Activated T-helper 17 cell treated with anti-CD3 and anti-CD28 coated beads, Interleukin-2, amount 50 U/mL, for 72 hours (primary cell): ENCODE data around the gene STAT3. TPM values are rescaled to one million over a fixed set of nuclear protein-coding genes. Genes with fewer than 3 reads are reported as not detected.
A peak's percentile ranks its signal among the peaks of the same experiment; 100 is the strongest.
"Not testable (repeated sequence)": the region's sequence is repeated elsewhere in the genome, so short reads cannot be mapped to it uniquely, and the experiment has no call there.

Experiments
- ATAC-seq: fragments of 150-1000 bp; cut with Tn5 transposase; replicated peaks from 2 replicates; pipeline ENCODE4 v1.10.0; 2021; ENCODE audit warnings: mild to moderate bottlenecking, moderate library complexity
- H3K27ac Mint-ChIP-seq: one replicate; pipeline ENCODE4 v1.8.0; 2022; ENCODE audit warnings: mixed read lengths
- H3K27me3 Mint-ChIP-seq: one replicate; pipeline ENCODE4 v1.8.0; 2022; ENCODE audit warnings: mixed read lengths
- H3K36me3 Mint-ChIP-seq: one replicate; pipeline ENCODE4 v1.8.0; 2022; ENCODE audit warnings: low read depth, mild to moderate bottlenecking, mixed read lengths
- H3K4me1 Mint-ChIP-seq: one replicate; pipeline ENCODE4 v1.8.0; 2022; ENCODE audit warnings: mixed read lengths
- H3K4me3 Mint-ChIP-seq: one replicate; pipeline ENCODE4 v1.8.0; 2022; ENCODE audit warnings: mild to moderate bottlenecking, mixed read lengths
- H3K9me3 Mint-ChIP-seq: one replicate; pipeline ENCODE4 v1.8.0; 2022; ENCODE audit warnings: mixed read lengths
- total RNA-seq, 2 donors: library from RNA; stranded (reverse); gene quantifications; one replicate each; pipeline ENCODE4 v1.2.3, GENCODE V29; 2022

The STAT3 gene
- total RNA-seq = 100 to 1,000 TPM; 179 to 429 TPM

DNA sequence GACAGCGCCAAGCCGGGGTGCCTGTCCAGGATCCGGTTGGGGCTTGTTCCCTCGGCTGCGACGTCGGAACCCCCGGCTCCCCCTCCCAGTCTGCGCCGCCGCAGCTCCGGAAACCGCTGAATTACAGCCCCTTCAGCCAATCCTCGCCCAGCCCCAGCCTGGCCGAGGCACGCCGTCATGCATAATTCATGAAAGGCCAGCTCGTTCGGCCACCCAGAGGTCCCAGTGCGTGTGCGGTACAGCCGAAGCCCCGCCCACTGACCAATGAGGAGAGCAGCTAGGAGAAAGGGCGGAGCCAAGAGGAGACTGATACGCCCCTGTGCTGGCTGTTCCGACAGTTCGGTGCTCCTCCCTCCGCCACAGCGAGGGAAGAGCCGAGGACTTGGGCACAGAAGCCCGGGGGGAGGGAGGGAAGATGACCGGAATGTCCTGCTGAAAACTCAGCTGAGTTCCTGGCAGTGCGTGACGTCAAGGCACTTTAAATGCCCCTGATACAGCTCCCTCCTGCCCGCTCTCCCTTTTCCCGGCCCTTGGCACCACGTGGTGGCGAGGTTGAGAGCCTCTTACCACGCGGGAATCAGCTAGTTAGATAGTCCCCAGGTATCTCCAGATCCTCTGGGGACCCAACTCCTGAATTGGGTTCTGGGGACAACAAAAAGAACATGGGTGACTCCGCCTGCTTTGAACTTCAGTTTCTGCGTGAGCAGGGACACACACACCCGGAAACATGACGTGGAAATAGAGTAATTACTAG lies at the start of gene STAT3:
Gene STAT3 (minus strand): TSS at position 62 of the 754 bp plus-strand sequence. CDS start 39,926 bp downstream, outside the sequence.
- Mint-ChIP-seq H3K4me3 (peak within 1 kb of the TSS; percentile 93), H3K27ac (peak within 1 kb of the TSS; percentile 100), H3K9me3 (no peaks in the 10 kb centered on the region), H3K4me1 (peaks cover 44% of the 10 kb centered on the region), H3K36me3 (peaks cover 55% of the 10 kb centered on the region), H3K27me3 (no peaks in the 10 kb centered on the region)
- ATAC-seq = peak; percentile 86

DNA sequence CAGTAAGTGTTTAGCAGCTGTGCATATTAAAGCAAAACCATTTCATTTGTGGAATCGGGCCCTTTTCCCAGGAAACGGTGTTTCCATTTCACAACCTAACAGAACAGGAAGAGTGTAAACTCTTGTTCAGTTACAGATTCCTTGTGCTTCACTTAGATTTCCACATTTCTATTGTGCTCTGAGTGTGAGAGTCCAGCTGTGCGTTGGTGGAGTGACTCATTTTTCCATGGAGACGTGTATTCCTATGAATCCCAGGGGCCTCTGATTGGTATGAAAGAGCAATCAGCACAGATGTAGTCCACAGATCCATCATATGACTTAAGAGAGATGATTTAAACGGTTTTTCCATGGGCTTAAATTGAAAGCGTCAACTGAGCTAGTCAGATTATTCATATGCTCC lies 48.1 kb upstream of the STAT3 start:
- Mint-ChIP-seq H3K27ac (no peak overlapping the region), H3K9me3 (no peaks in the 10 kb centered on the region), H3K4me3 (no peak overlapping the region), H3K27me3 (no peaks in the 10 kb centered on the region), H3K36me3 (no peaks in the 10 kb centered on the region), H3K4me1 (no peaks in the 10 kb centered on the region)
- no peak for ATAC-seq

DNA sequence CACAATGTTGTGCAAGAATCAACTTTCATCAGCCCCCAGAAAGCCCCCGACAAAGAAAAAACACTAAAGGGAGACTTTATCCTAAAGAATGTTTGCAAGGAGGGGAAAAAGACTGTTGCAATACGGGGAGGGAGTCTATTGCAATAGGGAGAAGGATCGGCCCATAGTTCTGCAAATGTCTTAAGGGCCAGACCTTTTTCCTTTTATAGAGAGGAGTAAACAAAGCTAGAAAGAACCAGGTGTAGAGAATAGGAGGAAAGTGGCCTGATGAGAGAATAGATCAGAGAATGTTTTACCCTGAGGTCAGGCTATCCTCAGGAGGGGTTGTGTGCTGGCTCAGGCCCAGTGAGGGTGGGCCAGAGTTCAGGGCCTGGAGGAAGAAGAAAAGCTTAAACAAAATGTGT lies 43.5 kb upstream of the STAT3 start:
- peaks cover 8% of the 10 kb centered on the region for H3K27me3 Mint-ChIP-seq
- no peak for ATAC-seq
- no peaks in the 10 kb centered on the region for H3K4me1 Mint-ChIP-seq
- no peaks in the 10 kb centered on the region for H3K36me3 Mint-ChIP-seq
- H3K27ac Mint-ChIP-seq = no peak overlapping the region
- H3K9me3 Mint-ChIP-seq = no peaks in the 10 kb centered on the region
- no peak overlapping the region for H3K4me3 Mint-ChIP-seq

DNA sequence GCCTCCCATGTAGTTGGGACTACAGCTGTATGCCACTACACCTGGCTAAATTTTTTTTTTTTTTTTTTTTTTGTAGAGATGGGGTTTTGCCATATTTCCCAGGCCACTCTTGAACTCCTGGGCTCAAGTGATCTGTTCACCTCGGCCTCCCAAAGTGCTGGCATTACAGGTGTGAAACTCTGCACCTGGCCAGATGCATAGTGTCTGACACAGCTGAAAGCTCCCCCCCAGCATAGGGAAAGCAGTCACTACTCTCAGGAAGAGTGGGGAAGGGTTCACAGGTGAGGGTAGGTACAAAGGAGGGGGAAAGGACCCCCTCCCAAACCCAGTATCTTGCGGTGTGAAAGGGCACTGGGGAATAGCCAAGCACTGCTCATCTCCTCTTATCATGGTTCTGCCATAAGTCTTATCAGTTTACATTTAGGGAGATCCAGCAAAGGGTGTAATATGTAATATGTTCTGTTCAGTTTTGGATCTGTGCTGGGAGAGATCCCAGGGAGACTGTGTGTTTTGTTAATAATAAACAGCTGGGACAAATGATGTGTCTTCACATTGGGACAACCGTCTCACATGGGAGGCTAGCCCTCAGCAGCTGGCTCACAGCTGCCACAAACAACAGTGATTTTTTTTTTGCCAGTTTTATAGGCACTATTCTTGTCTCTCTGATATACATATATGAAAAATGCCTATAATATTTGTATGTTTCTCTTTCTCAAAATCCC lies 41.6 kb upstream of the STAT3 start:
- Mint-ChIP-seq H3K4me3 (no peak overlapping the region), H3K36me3 (no peaks in the 10 kb centered on the region), H3K9me3 (no peaks in the 10 kb centered on the region), H3K27me3 (peaks cover 8% of the 10 kb centered on the region), H3K27ac (no peak overlapping the region), H3K4me1 (no peaks in the 10 kb centered on the region)
- ATAC-seq = no peak

DNA sequence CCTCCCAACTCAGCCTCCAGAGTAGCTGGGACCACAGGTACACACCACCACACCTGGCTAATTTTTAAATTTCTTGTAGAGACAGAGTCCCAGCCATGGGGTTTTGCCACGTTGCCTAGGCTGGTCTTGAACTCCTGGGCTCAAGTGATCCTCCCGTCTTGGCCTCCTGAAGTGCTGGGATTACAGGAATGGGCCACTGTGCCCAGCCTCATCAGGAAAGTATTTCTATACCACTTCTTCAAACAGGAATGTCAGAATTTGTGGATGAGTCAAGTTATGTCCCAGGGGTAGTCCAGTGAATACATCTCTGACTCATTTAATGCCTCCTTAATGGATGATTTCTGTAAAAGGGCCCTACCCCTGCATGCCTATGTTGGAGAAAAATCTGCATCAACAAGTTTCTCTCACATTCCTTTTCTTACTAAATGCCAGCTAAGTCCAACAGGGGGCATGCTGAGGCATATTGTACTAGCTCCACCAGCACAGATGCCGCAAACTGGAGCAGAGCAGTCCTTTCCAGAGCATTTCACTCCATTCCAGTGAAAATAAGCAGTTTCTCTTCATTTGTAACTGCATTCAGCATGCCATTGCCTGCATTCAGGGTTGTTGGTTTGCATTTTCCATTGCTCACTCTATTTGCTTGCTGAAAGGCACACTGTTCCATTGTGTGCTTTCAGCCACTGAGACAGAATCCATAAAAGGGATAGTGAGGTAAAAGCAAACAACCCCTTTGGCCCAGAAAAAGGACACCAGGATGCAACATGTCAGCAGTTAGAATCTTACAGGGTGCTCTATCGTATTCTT lies 40.1 kb upstream of the STAT3 start:
- no peaks in the 10 kb centered on the region for H3K36me3 Mint-ChIP-seq
- no peaks in the 10 kb centered on the region for H3K9me3 Mint-ChIP-seq
- peak; percentile 66 for ATAC-seq
- H3K27me3 Mint-ChIP-seq = peaks cover 8% of the 10 kb centered on the region
- no peak overlapping the region for H3K4me3 Mint-ChIP-seq
- H3K4me1 Mint-ChIP-seq = no peaks in the 10 kb centered on the region
- no peak overlapping the region for H3K27ac Mint-ChIP-seq

DNA sequence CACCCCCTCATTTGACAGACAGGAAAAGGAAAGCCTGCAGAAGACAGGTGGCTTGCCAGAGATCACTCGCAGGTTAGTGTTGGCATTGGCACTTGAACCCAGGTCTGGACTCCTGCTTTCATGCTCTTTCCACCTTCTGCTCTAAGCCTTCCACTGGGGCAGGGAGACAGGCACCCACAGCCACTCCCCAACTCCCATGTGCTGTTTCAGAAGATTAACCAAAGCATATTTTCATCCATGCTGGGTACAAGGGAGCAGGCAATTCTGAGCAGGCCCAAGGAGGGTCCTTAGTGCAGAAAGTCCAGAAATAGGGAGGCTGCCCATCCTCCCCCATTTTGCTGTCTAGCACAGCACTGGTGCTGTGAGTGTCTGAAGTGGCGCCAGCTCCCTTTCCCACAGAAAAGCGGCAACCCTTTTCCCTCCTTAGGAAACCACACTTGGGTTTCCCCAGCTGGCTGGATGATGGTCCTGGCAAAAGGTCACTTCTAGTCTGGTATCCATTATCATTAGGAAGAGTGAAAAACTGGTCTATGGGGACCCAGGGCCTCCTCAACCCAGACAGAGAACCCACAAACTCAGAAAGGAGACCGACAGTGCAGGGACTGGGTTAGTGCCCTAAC lies 36.9 kb upstream of the STAT3 start:
- peaks cover 7% of the 10 kb centered on the region for H3K4me1 Mint-ChIP-seq
- H3K27me3 Mint-ChIP-seq = peaks cover 12% of the 10 kb centered on the region
- H3K27ac Mint-ChIP-seq = no peak overlapping the region
- ATAC-seq = no peak
- no peaks in the 10 kb centered on the region for H3K9me3 Mint-ChIP-seq
- H3K4me3 Mint-ChIP-seq = no peak overlapping the region
- H3K36me3 Mint-ChIP-seq = no peaks in the 10 kb centered on the region

DNA sequence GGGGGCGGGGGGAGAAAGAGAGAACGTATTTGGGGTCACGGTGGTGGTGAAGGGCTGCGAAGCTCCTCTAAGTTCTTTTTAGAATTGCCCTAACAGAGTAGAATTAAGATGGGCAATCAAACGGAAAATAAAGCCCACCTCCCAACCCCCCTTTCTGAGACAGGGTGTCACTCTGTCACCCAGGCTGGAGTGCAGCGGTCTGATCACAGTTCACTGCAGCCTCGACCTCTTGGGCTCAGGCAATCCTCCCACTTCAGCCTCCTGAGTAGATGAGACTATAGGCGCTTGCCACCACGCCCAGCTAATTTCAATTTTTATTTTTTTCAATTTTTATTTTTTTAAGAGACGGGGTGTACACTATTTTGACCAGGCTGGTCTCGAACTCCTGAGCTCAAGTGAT lies 35.5 kb upstream of the STAT3 start:
- peaks cover 12% of the 10 kb centered on the region for H3K27me3 Mint-ChIP-seq
- H3K4me3 Mint-ChIP-seq = peak overlapping the region; percentile 88
- H3K4me1 Mint-ChIP-seq = peaks cover 14% of the 10 kb centered on the region
- H3K9me3 Mint-ChIP-seq = no peaks in the 10 kb centered on the region
- no peak overlapping the region for H3K27ac Mint-ChIP-seq
- H3K36me3 Mint-ChIP-seq = no peaks in the 10 kb centered on the region
- no peak for ATAC-seq

DNA sequence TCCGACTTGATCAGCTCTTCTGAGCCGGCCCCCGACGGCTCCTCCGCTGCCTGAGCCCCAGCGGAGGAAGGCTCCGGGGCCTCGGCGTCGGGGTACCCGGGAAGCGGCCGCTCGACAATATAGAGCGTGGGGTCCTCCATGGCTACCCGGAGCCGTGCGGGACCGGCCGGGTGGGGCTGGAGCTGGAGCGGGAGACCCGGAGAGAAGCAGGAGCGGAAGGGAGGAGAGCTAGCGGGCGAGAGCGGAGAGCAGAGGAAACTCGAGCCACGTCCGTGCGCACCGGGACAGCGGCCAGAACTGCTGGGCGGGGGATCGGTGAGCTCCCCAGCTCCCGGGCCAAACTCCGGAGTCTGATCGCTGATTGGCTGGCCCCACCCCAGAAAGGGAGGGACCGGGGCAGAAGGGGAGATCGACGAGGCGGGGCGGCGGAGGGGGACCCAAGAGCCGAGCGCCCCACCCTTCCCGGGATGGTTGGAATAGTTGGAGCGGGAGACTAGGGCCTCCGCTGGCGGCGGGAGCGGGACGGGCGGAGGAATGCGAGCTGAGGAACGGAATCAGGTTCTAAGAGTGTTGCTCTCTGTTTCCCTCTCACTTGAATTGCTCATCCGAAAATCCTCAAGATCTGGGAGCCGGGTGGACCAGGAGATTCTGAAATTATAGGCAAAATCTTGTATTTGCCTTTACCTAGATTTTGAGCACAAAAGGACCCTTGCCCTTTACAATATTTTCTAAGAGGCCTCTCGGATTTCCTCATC lies 34.9 kb upstream of the STAT3 start, which contains the start of gene CAVIN1:
Gene CAVIN1 (minus strand): TSS at position 299 of the 755 bp plus-strand sequence. CDS start 159 bp downstream, at position 140.
- Mint-ChIP-seq H3K4me3 (peak within 1 kb of the TSS; percentile 88), H3K27ac (no peak within 1 kb of the TSS), H3K27me3 (peaks cover 7% of the 10 kb centered on the region), H3K4me1 (peaks cover 14% of the 10 kb centered on the region), H3K36me3 (no peaks in the 10 kb centered on the region), H3K9me3 (no peaks in the 10 kb centered on the region)
- ATAC-seq = peak; percentile 61

DNA sequence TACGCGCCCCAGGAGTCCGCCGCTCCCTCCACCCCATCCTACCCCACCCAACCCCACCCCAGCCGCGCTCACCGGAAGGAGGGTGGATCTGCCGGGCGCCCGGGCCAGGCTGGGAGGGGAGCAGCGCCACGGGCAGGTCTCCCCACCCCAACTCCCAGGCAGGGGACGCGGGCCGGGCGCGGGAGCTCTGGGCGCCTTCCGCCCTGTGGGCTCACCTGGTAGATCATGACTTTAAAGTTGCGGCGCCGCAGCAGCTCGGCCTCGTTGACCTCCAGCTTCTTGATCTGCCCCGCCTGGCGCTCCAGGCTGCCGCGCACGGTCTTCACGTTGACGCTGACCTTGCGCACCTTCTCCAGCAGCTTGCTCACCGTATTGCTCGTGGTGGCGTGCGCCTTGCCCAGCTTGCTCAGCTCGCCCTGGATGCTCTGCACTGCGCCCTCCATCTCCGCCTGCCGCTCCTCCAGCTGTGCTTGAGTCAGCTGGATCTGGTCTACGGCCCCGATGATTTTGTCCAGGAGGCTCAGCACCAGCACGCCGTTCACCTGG lies 34.2 kb upstream of the STAT3 start:
- peak; percentile 70 for ATAC-seq
- Mint-ChIP-seq H3K4me1 (peaks cover 14% of the 10 kb centered on the region), H3K9me3 (no peaks in the 10 kb centered on the region), H3K4me3 (peak overlapping the region; percentile 88), H3K27me3 (peaks cover 4% of the 10 kb centered on the region), H3K27ac (no peak overlapping the region), H3K36me3 (no peaks in the 10 kb centered on the region)

DNA sequence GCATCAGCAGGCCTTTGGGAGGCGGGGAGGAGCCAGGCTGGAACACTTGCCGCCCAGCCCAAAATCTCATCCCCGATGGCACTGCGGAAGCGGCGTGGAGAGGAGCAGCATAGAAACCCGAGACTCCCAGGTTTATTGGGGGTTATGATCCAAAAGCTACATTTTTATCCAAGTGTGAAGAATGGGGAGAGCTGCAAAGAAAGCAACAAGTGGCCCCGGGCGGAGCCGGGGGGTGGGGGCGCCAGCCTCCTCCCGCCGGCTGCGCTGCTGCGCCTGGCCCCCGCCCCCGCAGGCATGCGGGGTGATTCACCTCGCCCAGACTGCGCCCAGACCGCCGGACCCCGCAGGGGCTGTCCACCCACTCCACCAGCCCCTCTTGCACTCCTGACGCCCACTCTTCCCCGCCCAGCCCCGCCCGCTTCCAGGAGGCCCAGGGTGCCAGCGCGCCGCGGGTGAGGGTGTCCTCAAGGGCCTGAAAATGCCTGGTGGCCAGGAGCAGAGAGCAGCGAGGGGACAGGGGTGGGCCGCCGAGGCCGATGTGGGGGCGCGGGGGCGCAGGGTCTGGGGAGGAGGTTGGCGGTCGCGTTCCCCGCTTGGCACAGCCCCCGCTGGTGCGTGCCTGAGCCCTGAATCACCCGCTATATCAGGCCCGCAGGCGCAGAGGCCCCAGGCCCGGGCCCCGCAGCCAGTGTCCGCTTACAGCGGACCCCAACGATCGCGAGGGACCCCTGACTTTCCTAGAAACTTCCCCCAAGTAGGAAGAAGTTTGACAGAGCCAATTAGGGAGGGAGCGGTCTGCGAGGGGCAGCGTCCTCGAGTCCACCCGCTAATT lies 33.5 kb upstream of the STAT3 start:
- Mint-ChIP-seq H3K27me3 (peaks cover 4% of the 10 kb centered on the region), H3K4me1 (peaks cover 14% of the 10 kb centered on the region), H3K4me3 (peak overlapping the region; percentile 88), H3K27ac (no peak overlapping the region), H3K36me3 (no peaks in the 10 kb centered on the region), H3K9me3 (no peaks in the 10 kb centered on the region)
- ATAC-seq = peak; percentile 51

DNA sequence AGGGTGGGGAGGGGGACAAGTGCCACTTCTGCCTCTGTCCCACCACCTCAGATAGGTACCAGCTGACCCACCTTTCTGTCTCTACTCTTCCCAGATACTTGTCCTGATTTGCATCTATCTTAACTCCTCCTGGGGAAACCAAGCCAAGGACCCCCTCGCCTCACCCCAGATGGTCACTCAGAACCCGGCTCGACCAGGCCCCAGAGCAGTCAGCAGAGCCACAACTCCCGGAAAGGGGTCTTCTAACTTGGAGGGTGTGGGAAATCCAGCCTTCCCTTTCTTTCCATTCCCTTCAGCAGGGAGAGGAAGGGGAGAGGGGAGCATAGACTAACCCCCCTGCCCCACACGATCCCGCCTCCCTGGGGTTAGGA lies 32.9 kb upstream of the STAT3 start:
- Mint-ChIP-seq H3K4me3 (peak overlapping the region; percentile 88), H3K27ac (no peak overlapping the region), H3K4me1 (peaks cover 14% of the 10 kb centered on the region), H3K36me3 (no peaks in the 10 kb centered on the region), H3K9me3 (no peaks in the 10 kb centered on the region), H3K27me3 (peaks cover 4% of the 10 kb centered on the region)
- no peak for ATAC-seq

DNA sequence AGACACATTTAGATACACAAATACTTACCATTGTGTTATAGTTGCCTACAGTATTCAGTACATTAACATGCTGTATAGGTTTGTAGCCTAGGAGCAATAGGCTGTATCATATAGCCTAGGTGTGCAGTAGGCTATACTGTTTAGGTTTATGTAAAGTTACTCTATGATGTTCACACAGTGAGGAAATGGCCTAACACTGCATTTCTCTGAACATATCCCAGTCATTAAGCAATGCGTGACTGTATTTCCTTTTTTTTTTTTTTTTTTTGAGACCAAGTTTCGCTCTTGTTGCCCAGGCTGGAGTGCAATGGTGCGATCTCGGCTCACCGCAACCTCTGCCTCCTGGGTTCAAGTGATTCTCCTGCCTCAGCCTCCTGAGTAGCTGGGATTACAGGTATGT lies 29.7 kb upstream of the STAT3 start:
- not testable (repeated sequence) for H3K9me3 Mint-ChIP-seq, H3K27me3 Mint-ChIP-seq, H3K4me3 Mint-ChIP-seq, ATAC-seq, H3K27ac Mint-ChIP-seq, H3K36me3 Mint-ChIP-seq
- peaks cover 21% of the 10 kb centered on the region for H3K4me1 Mint-ChIP-seq
